HG03565 (cell line): Measurements from ENCODE around the gene CD19.
"Not testable (repeated sequence)": the region's sequence is repeated elsewhere in the genome, so short reads cannot be mapped to it uniquely, and the experiment has no call there.

Experiments used
- ATAC-seq: cut with Tn5 transposase; IDR thresholded peaks from one replicate; pipeline ENCODE4 v1.9.1; 2021; ENCODE audit warnings: mild to moderate bottlenecking, moderate library complexity; ENCODE audit not compliant: unreplicated experiment

Gene CD19

GRCh38 chr16:28935924-28936783, 4.4 kb downstream of the CD19 start:
- peak; percentile 67 for ATAC-seq

DNA sequence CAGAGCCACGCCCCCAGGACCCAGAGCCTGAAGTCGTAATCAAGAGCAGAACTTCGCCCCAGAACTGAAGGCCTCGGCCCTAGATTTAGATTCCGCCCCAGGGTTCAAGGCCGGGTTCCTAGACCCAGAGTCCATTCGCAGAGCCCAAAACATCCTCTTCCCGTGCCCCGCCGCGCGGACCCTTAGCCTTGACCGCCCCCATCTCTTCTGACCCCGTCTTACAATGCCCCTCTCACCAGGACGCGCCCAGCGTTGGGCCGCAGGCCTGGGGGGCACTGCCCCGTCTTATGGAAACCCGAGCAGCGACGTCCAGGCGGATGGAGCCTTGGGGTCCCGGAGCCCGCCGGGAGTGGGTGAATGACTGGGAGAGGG, 5.0 kb downstream of the CD19 start:
- ATAC-seq = no peak

GRCh38 chr16:28937222-28937876, 5.6 kb downstream of the CD19 start:
- ATAC-seq = no peak

DNA sequence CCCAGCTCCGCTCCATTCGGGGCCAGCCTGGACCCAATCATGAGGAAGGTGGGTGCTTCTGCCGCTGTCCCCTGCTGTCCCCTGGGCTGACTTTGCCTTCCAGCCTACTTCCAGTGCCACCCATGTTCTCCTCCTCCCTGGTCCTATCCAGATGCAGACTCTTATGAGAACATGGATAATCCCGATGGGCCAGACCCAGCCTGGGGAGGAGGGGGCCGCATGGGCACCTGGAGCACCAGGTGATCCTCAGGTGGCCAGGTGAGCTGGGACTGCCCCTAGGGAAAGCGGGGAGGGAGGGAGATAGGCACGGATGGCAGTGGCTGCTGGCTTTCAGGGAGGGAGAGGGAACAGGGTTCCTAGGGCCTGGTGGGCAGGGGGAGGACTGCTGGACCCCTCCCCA, 7.0 kb downstream of the CD19 start:
- no peak for ATAC-seq

DNA sequence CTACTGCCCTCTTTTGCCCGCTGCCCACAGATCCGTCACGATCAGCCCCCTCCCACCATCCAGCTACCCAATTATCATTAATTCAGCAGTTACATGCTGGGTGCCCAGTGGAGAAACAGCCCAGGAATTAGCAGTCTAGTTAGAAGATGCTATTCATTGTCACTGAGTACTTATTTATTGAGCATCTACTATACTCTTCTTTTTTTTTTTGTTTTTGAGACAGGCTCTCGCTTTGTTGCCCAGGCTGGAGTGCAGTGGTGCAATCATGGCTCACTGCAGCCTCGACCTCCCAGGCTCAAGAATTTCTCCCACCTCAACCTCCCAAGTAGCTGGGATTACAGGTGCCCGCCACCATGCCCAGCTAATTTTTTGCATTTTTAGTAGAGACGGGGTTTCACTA, 8.1 kb downstream of the CD19 start:
- not testable (repeated sequence) for ATAC-seq

DNA sequence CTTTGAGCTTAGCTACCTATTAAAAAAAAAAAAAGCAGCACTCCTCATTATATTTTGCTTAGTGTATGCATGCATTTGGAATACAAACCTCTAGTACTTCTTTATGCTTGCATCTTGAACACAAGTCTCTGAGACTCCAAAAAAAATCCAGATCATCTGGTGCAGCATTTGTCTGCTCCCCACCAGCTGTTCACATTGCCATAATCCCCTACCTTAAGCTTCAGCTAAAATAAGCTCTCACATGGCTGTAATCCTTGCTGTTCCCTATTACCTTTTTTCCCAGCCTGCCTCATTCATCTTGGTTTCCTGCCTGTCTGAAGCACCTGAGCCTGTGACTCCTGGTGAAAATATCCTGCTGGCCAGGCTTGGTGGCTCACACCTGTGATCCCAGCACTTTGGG, 11.5 kb downstream of the CD19 start:
- ATAC-seq = no peak

DNA sequence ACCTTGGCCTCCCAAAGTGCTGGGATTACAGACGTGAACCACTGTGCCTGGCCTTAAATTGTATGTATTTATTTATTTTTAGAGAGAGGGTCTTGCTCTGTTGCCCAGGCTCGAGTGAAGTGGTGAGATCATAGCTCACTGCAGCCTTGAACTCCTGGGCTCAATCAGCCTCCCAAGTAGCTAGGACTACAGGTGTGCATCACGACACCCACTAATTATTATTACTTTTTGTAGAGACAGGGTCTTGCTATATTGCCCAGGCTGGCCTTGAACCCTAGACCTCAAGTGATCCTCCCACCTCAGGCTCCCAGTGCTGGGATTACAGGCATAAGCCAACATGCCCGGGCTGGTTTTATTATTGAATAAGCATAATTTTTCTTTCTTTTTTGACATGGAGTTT, 14.9 kb downstream of the CD19 start:
- ATAC-seq = no peak

DNA sequence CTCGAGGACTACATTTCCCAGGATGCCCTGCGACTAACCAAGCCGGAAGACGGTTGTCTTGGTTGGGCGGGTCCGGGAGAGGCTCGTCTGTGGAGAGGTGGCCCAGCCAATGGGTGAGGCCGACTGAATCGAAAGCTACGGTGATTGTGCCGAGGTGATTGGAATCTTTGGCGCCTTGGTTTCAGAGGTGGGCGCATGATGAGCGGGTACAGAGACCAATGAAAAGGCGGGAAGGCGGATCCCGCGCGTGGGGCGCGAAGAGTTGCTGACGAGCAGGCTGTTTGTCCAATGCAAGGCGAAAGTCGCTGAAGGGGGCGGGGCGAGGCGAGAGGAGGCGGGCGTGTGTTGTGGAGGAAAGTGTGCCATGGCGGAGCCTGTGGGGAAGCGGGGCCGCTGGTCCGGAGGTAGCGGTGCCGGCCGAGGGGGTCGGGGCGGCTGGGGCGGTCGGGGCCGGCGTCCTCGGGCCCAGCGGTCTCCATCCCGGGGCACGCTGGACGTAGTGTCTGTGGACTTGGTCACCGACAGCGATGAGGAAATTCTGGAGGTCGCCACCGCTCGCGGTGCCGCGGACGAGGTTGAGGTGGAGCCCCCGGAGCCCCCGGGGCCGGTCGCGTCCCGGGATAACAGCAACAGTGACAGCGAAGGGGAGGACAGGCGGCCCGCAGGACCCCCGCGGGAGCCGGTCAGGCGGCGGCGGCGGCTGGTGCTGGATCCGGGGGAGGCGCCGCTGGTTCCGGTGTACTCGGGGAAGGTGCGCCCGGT, 19.1 kb downstream of the CD19 start, which contains the start of gene NFATC2IP:
TSS of gene NFATC2IP (plus strand) at position 290 of the 762 bp plus-strand sequence. CDS start at position 365, 75 bp downstream.
- ATAC-seq = peak; percentile 89

DNA sequence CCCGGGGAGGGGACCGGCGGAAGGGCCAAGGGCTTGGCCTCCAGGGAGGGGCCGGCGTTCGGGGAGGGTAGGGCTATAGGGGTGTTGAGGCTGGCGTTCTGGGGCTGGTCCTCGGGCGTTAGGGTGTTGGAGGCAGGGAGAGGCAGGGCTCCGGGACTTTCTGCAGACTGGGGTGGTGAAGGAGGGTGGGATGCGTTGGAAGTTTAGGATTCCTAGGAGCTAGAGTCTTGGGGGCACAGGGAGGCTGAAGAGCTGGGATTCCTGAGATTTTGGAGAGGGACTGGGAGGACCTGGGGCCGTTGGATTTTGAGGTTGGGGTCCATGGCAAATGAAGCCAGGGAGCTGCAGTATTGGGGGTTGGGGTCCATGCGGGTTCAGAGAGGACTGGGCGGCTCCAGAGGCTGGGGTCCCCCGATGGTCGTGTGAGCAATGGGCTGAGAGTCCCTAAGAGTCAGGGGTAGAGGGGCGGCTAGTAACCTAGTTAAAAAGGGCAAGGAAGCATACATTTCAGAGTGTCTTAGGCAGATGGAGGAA, 19.7 kb downstream of the CD19 start:
- no peak for ATAC-seq

- ATAC-seq = no peak
Measured at GRCh38 chr16:28958216-28958615, 26.4 kb downstream of the CD19 start.

DNA sequence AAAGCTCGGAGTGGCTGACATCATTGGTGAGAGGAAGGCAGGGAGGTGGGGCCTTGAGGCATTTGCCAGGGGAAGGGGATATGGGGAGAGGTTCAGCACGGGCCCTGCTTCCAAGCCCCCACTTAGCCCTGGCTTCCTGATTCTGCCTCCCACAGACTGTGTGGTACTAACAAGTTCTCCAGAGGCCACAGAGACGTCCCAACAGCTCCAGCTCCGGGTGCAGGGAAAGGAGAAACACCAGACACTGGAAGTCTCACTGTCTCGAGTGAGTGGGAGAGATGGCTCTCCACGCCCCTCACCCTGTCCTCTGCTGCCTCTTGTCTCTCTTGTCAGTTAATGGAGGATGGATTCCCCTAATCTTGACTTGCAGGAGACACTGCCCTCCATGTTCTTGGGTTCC, 27.1 kb downstream of the CD19 start:
- ATAC-seq = no peak

- ATAC-seq = no peak
Measured at GRCh38 chr16:28964072-28964471, 32.3 kb downstream of the CD19 start.

DNA sequence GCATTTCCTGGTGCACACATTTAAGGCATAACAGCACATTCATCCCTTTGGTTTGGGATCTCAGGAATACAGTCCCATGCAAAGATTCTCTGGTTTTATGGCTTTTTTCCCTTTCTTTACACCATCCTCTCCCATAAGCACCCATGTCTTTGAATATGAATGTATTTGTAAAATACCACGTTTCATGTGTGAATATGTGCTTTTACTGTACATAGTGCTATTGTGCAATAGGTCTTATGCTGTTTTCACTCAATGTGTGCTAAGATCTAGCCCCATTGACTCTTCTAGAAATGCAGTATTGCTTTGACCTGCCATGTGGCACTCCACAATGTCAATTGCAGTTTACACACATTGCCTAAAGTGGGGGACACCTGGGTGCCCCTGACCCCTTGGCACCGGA, 32.7 kb downstream of the CD19 start:
- ATAC-seq = no peak

DNA sequence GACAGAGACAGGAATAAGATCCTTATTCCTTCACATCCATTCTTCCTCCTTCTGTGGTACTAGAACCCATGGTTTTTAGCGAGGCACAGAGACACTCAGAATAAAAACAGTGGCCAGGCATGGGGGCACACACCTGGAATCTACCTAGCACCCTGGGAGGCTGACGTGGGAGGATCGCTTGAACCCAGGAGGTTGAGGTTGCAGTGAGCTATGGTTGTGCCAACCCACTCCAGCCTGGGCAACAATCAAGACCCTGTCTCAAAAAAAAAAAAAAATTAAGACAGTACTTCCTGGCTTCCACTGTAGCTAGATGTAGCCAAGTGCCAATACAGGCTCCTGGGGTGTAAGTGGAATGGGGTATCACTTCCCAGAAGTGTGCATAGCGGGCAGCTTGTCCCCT, 35.4 kb downstream of the CD19 start:
- no peak for ATAC-seq

GRCh38 chr16:28969696-28970095, 37.9 kb downstream of the CD19 start:
- ATAC-seq = not testable (repeated sequence)

DNA sequence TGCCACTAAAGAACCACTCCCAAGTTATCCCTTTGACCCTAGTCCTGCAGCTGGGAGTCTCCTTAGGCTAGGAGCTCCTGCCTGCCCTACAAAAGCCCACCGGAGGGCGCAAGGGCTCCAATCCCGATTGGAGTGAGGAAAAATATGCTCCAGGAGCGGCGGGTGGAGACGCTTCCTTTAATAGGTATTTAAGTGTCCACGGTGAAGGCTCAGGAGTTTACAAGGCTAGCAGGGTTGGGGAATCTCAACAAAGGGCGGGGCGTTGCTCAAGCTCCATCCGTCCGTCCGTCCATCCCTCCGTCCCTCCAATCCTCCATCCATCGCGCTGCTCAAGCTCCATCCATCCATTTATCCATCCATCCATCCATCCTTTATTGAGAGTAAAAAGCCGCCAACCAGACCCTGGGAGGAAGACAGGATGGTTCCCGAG, 42.3 kb downstream of the CD19 start:
- ATAC-seq = no peak

DNA sequence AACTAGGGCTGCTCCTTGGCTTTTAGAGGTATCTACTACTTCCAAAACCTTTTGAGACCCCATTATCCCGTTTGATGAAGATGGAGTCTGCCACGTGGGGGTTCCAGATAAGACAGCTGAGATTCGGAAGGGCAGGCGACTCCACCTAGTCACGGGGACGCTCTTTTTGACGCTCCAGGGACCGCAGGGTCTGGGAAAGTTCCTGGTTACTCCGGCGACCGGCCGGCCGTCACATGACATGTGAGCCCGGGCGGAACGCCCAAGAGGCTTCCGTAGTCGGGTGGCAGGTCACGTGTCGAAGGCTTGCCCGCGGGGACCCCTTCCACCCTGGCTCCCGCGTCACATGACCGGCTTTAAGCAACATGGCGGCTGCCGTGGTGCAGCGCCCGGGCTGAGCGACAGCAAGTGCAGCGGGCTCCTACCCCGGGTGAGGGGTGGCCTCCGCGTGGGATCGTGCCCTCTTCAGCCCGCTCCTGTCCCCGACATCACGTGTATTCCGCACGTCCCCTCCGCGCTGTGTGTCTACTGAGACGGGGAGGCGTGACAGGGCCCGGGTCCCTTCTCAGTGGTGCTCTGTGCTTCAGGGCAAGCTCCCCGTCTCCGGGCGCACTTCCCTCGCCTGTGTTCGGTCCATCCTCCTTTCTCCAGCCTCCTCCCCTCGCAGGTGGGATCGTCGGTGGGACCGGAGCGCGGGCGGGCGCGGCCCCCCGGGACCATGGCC, 42.8 kb downstream of the CD19 start, which contains the start of gene SPNS1:
TSS of gene SPNS1 (plus strand) at position 342 of the 721 bp plus-strand sequence. CDS start at position 716, 374 bp downstream.
- ATAC-seq = peak; percentile 84

- ATAC-seq = peak; percentile 8
Measured at GRCh38 chr16:28975158-28975599, 43.4 kb downstream of the CD19 start.

DNA sequence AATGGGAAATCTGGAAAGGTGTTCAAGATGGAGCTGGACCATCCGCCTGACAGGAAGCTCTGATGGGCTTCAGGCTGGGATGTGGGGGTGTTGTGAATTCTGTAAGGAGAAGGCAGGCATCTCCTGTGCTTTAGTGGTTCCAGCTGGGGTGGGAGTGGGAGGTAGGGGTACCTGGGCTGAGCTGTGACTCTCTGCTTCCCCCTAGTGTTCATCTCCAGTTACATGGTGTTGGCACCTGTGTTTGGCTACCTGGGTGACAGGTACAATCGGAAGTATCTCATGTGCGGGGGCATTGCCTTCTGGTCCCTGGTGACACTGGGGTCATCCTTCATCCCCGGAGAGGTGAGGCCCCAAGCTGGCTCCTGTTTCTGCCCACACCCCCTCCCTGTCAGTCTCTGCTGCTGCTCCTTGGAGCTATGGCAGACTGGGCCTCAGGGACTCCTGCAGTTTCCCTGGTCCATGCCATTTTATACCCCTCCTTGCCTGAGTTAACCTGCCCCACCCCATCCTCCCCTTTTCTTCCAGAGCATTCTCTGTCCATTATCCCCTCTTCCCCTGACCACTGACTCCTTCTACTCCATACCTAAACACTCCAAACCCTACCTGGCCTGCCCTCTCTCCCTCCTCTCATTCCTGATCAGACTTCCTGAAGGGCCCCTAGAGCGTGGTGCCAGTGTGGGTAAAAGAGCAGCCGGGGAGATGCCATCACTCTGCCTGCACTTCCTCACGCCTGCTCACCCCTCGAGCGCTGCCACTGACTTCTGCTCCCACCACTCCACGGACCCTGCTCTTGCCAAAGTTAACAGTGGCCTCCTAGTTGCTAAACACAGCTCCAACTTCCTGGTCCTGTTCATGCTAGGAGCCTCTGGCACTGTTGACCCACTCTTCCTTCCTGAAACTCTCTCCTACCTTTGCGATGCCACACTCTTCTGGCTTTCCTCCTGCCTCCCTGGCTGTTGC, 46.2 kb downstream of the CD19 start:
- ATAC-seq = no peak
